GM18511 (cell line): ENCODE results near the gene AGBL1.

Source experiments
- ATAC-seq: cut with Tn5 transposase; IDR thresholded peaks from one replicate; pipeline ENCODE4 v1.9.1; 2021; ENCODE audit warnings: mild to moderate bottlenecking, moderate library complexity; ENCODE audit not compliant: unreplicated experiment

The AGBL1 gene

DNA sequence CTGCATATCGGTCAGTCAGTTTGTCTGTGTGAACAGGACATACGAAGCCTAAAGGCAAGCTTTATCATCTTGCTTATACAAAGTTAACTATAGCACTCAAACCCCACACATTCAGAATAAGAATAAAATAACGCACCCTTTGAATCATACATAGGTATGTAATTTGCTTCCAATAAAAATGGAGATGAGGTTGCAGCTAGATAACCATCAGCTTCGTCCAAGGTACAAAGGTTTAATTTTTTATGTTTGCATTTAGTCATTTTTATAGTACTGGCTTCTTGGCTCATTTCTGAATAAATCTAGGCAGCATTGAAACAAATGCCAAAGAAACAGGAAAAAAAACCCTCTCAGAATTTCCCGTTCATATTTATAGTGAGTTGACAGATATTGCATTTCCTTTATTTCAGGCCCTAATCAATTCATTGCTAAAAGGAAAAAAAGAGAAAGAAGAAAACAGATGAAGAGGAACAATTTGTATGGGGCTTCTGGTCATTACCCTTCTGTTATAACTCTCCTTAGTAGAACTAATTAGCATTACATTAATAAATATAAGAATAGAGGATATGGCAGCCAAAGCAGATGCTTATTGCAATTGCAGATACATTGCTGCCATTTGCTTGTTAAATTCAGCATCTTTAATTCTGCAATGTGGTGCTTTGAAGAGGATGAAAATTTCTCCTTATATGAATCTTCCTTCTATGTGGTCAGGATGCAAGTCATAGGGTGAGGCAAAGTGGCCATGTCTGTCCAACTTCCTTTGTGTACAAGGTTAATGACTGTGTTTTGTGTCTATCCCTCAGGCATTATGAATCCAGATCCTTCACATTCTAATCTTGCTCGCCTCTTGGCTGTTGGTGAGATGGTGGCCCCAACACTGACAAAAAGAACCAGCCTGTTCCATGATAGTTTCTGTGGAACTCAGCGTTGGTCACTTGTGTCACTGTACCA is 550.0 kb downstream of the AGBL1 start:
- ATAC-seq = no peak

DNA sequence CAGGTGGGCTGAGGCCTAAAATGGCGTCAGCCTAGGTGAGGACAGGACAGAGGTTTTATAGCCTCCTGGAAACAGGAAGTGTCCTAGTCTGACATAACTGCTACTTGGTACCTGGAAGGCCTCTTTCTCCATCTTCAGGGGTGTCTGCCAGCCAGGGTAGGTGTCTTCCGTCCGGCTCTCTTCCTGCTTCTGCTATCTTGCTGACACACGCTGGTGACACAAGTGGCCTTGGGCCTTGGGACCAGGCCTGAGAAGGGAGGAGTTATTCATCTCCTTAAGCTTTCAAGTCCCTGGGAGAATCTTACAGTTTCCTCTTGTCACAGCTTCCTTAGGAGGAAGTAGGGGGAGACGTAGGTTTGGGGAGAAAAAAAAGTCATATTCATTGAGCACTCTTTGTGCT is 551.3 kb downstream of the AGBL1 start:
- no peak for ATAC-seq

DNA sequence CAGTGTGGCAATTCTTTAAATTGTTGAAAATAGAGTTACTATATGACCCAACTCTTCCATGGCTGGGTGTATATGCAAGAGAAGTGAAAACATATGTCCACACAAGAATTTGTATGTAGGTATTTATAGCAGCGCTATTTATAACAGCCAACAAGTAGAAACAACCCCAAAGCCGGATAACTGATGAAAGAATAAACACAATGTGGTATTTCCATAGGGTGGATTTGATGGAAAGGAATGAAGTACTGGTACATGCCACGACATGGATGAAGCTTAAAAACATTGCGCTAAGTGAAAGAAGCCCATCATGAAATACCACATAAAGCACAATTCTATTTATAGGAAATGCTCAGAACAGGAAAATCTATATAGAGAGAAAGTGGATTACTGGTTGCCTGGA is 554.5 kb downstream of the AGBL1 start:
- ATAC-seq = no peak

DNA sequence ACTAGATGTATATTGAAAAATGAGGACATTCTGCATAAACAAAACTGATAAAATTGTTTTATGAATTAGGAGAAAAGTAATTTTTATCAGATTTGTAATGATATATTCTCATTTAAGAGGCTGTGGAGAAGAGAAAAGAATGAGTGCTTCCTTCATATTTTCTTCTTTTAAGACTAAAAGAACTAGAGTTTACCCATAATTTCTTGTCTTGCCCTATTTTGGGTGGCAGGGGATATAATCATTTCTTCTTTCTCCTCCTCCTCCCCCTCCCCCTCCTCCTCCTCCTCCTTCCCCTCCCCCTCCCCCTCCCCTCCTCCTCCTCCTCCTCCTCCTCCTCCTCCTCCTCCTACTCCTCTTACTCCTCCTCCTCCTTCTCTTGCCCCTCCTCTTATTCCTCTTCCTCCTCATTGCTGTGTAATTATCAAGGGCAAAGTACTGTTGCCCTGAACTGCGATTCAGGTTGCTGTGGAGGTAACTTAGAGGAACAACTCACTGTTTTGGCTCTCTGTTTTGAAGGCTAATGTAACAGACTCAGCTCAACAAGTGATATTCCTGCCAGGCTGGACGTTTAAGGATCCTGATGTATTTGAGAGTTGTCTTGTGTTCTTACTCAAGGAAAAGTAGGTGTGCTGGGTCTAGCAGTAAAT is 555.4 kb downstream of the AGBL1 start:
- ATAC-seq = no peak

DNA sequence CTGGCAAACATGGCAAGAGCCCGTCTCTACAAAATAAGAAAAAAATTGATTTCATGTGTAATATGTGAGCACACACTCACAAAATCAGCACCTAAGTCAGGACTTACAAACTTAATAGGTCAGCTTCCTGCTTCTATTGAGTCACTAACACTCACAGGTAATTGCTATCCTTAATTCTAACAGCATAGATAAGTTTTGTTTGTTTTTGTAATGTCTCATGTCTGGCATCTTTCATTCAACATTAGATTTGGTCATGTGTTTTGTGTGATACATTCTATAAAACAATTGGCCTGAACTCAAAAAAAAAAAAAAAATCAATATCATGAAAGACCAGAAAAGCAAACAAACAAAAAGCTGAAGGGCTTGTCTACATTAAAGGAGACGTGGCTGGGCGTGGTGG is 564.7 kb downstream of the AGBL1 start:
- ATAC-seq = no peak

DNA sequence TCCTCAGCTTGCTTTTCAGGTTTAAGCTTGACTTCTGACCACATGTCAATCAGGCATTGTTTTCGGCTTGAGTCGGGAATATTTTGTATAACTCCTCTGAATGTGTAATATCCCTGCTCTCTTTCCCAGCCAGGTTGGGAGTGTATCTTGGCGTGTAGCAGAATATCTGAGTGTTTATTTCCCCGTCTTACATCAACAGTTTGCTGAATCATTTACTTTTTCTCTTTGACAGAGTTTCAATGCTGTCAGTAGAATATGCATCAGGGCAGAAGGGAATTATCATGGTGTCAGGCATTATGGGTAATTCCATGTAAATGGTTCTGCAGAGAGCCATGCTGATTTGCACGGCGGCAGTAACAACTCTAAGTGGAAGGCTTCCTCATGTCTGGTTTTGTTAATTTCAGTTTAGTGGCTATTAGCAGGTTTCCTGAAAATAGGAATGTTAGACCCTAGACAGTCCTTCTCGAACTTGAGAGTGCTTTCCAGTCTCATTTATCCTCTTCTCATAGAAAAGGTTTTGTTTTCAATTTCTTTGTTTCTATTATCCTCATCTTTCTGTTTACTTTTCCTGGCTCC is 566.3 kb downstream of the AGBL1 start:
- ATAC-seq = no peak

DNA sequence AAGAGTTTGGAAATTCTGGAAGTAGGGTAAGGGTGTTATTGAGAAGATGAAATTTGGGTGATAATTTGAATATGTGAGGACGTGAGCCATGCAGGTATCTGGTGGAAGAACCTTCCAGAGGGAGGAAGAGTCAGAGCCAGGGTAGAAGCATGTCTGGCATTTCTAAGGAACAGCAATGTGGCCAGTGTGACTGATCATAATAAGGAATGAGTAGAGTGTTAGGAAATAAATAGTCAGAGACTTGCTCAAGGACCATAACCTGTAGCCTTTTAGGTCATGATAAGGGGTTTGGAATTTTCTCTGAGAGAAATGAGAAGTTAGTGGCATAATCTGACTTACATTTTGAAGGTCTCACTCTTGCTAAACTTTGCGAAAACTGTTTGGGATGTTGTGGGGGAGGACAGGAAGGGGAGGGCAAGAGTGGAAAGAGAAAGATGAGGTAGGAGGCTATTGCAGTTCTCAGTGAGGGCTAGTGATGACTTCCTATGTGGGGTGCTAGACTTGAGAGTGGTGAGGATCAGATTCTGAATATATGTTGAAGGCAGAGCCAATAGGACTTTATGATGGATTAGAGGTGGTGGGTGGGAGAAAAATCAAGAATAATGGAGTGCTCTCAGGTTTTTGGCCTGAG is 568.3 kb downstream of the AGBL1 start:
- no peak for ATAC-seq

DNA sequence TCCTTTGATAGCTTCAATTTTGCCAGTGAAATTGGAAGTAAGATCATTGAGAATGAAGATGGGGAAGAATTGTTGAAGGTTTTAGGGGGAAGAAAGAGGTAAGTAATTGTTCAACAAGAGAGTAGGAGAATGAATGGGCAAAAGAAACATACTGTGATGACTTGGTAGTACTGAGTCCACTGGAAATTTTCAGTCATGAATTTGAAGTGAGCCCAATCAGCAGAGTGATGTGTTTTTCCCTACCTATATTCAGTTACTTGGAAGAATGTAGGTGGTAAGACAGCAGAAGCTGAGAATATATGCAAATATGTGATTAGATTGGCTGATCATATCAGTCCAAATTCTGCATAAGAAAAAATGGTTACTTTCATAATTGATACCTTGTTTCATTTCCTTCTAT is 569.6 kb downstream of the AGBL1 start:
- no peak for ATAC-seq

DNA sequence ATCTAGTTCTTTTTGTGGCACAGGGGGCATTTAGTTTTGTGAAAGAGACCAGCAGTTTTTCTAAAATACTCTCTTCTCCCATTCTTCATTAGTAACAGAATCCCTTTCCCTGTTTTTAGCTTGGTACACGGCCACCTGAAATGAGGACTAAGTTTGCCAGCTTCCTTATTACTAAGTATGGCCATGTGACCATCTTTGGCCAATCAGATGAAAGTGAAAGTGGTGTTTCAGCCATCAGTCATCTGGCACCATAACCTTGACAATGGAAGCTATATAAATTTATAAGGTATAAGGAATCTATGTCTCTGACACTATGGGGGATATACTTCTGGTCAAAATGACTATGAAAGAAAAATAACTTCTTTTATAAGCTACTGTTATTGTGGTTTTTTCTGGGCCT is 570.4 kb downstream of the AGBL1 start:
- ATAC-seq = no peak

DNA sequence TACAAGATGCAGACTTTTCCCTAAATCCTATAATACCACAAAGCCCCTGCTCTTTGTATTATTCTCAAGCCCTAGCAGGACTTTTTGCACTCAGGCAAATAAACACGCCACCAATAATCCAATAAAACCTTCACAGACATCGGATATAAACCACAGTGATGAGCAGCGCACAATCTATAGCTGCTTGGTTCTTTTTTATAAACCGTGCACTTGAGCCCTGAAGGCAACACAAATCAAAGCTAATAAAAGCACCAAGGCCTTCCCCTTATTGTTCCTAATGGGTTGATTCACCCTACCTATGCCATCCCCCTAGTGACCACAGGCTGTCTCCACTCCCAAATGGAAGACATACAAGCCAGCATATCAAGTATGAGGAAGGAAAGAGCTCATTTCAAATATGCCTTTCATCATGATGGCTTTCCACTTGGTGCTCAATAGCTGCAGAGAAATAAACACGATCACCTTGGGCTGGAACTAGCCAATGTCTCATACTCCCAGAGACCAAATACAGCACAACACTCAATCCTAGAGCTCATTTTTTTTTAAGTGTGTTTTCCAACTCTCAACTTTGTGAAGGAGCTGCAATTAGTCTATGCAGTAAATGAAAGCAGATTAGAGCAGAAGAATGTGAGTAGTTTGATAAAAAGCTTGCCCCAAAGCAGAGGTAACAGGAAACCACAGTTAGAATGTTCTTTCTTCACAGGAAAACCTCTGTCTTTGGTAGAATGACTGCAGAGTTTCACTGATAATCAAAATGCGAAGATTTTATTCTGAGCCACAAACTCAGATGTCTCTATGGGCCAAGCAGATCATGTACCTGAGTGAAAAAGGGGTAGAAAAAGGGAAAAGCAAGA is 573.9 kb downstream of the AGBL1 start:
- no peak for ATAC-seq

DNA sequence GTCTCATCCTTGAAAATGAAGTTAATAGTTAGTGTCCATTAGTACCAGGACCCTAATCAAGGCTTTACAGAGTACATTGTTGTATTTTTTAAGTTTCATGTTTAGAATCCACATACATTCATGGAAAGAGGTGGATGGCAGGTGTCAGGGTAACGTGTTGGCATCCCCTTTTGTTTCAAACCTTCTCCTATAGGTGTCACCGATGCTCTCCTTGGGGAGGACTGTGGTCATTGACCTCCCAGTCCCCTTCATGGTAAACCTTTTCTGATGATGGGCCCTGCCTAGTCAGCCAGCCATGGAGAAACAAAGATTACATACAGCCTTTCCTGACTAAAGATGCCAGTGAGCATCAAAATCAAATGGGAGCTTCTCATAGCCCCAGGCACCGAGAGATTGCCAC is 574.8 kb downstream of the AGBL1 start:
- ATAC-seq = no peak

DNA sequence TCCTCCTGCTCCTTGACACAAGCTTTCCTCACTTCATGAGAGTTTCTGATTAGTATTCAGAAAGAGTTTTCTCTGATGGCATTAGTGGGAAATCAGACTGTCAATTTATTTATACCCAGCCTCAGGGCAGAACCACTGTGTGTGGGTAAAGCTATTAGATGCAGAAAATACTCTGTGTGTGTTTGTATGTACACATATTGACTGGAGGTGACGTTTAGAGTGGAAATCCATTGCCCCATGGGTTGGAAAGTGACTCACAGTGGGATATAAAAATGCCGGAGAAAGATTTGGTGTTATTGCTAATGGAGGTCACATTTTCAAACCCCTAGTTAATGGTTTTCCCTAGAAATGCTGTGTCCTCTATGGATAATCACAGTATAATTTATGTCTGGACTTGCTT is 577.6 kb downstream of the AGBL1 start:
- no peak for ATAC-seq

DNA sequence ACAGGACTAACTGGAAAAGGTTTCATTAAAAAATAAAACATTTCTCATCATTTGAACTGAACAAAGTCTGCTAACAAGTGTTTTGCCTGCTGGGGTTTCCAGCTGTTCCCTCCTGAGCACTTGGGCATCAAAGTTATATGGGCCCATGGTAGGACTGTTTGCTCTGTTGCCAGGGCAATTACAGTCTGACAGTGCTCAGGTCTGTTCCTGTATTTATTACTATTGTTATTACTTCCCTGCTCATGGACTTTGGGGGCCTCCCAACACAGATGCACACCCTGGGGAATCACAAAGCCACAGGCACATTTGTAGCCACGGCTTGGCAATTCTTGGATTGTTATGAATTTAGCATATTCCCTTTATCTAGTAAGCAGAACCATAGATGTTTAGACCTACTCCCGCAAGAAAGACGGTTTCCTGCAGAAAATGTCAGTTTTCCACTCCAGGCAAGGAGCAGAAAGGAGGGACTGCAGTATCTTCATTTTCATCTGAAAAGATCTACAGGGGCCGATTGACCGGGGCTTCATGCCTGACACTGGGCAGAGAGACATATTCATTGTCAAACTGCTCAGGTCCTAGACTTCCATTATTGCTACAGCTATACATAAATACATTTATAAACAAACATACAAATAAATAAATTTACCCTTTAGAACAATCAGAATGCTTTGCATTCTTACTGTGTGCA is 580.2 kb downstream of the AGBL1 start:
- ATAC-seq = no peak

DNA sequence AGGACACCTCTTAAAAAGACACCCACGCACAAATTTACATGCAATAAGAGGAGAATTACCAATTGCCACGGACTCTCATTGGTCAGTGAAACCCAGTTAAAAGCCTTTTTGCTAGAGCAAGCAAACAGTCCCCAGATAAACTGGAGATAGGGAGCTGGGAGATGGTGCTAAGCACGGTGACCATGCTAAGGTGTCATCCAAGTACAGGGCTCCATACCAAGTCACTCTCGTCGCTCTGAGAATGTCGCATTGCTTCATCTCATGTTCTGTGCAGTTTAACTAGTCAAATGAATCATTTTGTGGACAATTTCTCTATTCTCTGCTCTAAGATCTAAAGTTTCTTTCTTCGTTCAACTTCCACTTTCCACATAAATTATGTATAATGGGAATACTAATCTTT is 581.9 kb downstream of the AGBL1 start:
- ATAC-seq = no peak

DNA sequence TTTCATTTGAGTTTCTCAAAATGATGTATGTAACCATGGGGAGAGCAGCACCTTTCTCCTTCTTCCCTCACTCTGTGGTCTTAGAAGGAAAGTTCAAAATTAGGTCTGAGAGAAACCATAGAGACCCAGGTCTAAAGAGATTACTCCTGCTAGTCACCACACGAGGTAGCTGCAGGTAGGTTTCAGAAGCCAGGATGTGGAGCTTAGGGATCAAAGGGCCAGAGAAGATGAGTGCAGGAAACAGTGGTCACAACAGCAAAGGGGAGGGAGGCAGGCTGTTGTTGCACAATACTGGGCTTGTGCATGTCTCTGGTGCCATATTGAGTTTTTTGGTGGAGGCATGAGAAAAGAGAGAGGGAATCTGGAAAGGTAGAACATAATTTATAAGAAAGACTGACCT is 583.6 kb downstream of the AGBL1 start:
- no peak for ATAC-seq

DNA sequence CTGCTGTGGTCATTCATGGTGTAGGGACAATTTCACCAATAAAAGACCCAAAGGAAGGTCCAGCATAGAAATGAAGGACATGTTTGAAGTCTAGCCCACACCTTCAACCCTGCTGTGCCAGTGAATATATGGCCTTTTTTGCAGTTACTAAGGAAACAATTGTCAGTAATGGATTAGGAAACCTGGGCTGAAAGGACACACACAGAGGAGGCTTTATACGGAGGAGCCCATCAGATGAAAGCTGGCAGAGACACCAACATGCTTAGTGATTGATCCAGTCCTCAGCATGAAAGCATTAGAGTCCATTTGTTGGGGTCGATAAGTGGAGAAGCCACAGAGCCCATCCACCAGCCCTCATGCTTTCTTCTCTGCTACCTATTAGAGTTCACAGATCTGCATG is 584.3 kb downstream of the AGBL1 start:
- no peak for ATAC-seq

DNA sequence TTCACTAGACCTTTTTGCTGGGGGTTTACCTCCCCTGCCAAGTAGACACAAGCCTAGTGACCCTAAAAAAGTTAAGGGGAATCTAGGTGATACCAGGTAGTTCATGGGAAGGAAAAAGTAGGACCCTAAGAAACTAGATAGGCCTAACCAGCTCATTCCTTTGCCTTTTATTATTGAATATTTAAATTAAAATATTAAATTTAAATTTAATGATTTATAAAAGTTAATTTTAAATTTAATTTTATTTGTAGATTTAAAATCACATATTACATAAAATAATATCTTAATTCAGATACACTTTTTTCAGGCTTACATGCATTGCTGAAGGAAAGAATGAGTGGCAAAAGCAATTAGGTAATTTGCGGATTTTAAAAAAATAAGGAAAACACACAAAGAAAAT is 584.9 kb downstream of the AGBL1 start:
- no peak for ATAC-seq

DNA sequence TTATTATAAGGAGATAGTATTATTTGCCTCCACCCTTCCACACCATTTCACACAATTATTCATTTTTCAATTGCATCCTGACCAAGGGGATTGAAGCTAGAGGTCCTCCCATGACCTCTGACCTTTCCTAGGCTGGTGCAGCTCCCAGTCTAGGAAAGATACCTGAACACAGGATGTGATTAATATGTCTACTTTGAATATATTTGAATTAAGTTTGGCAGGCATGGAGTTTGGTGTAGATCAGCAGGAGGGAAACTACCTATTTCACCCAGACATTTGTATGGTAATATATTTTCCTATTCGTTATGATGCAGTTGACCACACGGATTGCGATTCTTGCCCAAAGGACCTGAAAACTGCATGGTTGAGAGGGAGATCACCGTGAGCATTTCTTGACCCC is 596.3 kb downstream of the AGBL1 start:
- no peak for ATAC-seq

DNA sequence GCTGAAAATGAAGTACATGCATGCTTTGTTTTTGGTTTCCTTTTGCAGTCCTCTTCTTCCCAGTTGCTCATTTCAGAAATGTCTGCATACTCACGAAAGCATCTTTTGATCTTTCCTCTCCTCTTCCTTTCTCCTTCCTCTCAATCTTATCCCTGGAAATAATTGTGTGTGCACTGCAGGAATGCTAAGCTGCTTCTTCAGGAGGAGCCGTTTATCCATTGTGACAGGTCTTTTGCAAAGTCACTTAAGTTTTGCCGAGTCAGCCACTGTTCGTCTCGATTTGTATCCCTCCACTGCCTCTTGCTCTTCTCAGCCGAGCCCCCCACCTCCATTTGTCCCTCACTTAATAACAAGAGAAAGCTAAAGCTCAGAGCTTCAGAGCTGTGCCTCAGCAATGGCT is 597.6 kb downstream of the AGBL1 start:
- no peak for ATAC-seq

DNA sequence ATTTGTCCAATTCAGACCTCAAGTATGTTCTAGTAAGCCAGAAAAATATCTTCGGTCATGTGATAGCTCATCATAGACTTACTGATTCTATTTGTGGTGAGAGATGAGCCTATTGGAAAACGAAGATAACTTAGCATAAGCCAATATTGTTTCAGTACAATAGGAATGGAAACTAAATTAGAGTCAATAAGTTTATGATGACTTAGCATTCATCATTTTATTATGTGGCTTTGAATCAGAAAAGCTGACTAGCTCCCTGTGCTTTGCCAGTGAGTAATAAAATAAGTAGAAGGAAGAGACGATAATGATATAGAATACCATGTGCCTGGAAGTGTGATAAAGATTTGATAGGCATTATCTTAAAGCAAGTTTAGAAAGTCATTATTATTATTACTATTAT is 605.6 kb downstream of the AGBL1 start:
- ATAC-seq = no peak
